HEK293T (cell line): ENCODE data around the gene ZNF529.

Source experiments
- ARNT ChIP-seq: fragments of 450-650 bp; IDR thresholded peaks from 2 replicates; pipeline ENCODE4 v1.6.1; 2017; ENCODE audit warnings: mild to moderate bottlenecking
- ELF4 ChIP-seq: fragments of 450-650 bp; IDR thresholded peaks from 2 replicates; pipeline ENCODE4 v1.6.1; 2017; ENCODE audit warnings: antibody characterized with exemption
- FOXA1 ChIP-seq: fragments of 450-650 bp; IDR thresholded peaks from 2 replicates; pipeline ENCODE4 v1.6.1; 2016; ENCODE audit warnings: mild to moderate bottlenecking
- FOXK2 ChIP-seq: fragments of 450-650 bp; IDR thresholded peaks from 2 replicates; pipeline ENCODE4 v1.6.1; 2016; ENCODE audit warnings: mild to moderate bottlenecking
- L3MBTL2 ChIP-seq: fragments of 450-650 bp; conservative IDR thresholded peaks from 2 replicates; pipeline ENCODE4 v1.6.1; 2016; ENCODE audit warnings: mild to moderate bottlenecking
- LEF1 ChIP-seq: fragments of 450-650 bp; IDR thresholded peaks from 2 replicates; pipeline ENCODE4 v1.6.1; 2017; ENCODE audit warnings: mild to moderate bottlenecking, borderline replicate concordance
- TARDBP ChIP-seq: fragments of 450-650 bp; IDR thresholded peaks from 2 replicates; pipeline ENCODE4 v1.6.1; 2016
- ZNF384 ChIP-seq: fragments of 450-650 bp; IDR thresholded peaks from 2 replicates; pipeline ENCODE4 v1.6.1; 2016

- TF ChIP-seq FOXK2 (no peak), ZNF384 (no peak), FOXA1 (no peak), ELF4 (no peak), LEF1 (no peak), ARNT (no peak), L3MBTL2 (no peak), TARDBP (no peak)
Observed at GRCh38 chr19:36577271-36577996, 4.3 kb upstream of the ZNF529 start.
